ENCODE data around the gene PTGDS. TPM values are rescaled to one million over a fixed set of nuclear protein-coding genes. Genes with fewer than 3 reads are reported as not detected.

The PTGDS gene
- total RNA-seq, 1 experiment from 2014 or later = not detected

DNA sequence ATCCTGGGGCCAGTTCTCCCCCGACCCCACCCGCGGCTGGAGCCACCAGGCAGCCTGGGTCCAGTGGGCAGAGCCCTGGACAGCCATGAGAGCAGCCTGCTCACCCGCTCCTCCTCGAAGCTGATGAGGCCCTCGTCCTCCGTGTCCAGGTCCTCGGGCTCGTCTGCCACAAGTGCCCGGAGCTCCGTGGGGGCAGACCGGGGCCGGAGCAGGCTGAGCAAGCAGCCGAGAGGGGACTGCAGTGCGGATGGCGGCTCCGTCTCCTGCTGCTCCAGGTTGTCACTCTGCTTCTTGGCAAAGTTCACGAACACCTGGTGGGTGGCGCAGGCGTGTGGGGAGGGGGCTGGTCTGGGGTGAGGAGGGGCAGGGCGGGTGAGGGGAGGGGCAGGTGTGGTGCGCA, 31.0 kb downstream of the PTGDS start:
- no peak for DNase-seq (ENCODE audit: low read depth)

DNA sequence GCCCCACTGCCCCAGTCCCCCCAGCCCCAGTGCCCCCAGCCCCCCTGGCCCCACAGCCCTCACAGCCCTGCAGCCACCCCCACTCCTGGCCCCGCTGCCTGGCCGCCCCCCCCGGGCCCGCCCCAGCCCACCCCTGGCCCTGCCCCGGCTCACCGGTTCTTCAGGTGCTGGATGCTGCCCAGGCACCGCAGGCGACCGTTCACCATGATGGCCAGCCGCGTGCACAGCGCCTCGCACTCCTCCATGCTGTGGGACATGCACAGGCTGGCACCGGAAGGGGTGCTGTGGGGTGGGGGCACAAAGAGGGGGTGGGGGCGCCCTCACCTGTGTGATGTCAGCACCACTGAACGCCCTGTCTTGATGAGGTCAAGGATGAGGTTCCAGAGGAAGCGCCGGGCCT, 31.9 kb downstream of the PTGDS start:
- DNase-seq (ENCODE audit: low read depth) = no peak

DNA sequence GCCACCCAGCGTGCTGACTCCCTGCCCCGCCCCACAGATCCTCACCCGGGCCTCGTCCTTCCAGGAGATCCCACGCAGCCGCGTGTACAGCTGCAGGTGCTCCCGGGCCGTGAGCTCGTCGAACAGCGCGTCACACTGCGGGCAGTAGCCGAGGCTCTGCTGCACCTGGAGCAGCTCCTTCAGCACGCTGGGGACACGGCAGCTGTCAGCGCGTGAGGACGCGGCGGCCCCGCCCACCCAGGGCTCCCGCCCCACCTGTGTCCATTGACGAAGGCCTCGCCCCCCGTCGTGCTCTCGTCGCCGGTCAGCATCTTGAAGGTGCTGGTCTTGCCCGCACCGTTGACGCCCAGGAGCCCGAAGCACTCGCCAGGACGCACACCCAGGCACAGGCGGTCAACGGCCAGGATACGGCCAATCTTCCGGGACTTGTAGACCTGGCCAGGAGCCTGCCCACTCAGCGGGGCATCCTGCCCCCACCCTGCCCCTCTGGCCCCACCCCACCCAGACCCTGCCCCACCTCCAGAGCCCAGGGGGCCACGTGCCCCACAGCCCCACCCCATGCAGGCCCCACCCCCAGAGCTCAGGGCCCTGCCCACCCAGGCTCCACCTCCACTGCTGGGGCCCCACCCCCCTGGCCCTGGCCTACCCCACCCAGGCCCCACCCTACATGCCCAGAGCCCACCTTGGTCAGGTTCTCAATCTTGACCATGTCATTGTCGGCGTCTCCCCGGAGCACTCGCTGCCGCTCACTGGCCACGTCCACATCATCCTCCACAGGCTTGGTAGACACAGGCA, 32.8 kb downstream of the PTGDS start:
- DNase-seq (ENCODE audit: low read depth) = no peak

DNA sequence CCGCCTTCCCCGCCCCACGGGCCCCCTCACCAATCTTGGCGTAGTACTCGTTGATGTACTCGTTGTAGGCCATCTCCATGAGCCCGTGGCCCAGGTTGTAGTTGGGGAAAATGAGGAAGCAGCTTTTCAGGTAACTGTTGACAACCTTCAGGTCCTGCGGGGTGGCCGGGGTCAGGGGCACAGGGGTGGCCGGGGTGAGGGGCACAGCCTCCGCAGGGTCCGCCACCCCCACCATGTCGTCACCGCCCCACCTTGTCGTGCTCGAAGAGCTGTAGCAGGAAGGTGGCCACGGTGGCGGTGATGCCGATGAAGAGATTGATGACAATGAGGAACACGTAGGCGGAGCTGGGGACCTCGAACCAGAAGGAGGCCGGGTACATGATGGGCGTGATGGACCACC, 33.9 kb downstream of the PTGDS start:
- DNase-seq (ENCODE audit: low read depth) = no peak

DNA sequence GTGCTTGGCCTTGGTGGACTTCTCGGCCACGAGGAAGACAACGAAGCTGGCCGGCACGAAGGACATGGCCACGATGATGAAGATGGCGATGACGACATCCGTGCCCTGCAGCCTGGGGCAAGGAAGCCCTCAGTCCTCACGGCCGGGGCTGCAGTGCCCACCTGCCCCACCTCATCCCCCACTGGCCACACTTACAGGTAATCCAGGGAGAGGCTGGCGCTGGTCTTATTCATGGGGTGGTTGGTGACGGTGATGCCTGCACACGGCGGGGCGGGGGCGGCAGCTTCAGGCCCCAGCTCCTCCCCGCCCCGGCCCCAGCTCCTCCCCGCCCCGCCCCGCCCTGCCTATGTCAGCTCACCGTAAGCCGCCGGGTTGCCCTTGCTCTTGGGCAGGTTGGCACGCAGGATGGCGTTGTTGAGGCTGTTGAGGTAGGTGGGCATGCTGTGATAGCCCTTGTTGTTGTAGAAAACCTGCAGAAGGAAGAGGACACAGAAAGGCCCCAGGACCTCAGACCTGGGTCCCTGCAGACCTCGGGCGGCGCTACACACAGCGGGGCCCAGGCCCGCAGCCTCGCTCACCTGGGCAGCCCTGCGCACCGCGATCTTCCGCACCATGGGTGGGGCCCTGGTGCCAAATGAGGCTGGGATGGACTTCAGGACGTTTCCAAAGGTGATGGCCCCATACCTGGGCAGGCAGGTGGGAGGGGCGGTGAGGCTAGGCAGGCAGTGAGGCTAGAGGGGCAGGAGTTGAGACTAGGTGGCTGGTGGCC, 34.8 kb downstream of the PTGDS start:
- DNase-seq (ENCODE audit: low read depth) = no peak

DNA sequence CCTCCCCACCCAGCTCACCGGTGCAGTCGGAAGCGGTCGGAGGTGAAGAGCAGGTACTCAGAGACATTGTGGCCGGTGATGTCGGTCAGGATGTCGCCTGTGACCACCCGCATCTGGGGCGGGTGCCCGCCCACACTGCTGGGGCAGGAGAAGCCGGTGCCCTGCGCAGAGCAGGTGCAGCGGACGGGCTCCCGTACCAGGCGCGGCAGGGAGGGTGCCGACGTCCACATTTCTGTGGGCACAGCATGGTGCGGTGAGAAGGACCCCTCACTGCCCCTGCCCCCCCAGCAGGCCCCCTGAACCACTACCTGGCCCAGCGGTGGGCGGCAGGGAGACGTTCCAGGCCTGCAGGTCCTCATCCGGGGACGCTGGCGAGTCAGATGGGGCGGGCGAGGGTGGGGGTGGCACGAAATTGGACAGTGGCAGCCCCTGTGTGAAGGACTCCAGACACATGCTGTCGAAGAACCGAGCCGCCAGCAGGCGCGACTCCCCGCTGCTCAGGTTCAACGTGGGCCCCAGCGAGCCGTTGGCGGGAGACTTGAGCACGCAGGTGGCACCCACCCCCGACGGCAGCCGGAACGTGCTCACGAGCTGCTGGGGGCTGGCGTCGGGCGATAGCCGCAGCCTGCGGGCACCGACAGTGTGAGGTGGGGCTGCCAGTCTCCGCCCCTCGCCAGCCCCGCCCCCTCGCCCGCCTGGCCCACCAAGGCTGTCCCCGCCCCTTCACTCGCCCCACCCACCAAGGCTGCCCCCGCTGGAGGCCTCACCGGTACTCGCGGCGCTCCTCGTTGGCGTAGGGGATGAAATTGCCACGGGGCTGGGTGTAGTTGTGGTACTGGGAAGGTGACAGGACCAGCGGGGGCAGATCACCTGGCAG, 35.6 kb downstream of the PTGDS start:
- DNase-seq (ENCODE audit: low read depth) = no peak

DNA sequence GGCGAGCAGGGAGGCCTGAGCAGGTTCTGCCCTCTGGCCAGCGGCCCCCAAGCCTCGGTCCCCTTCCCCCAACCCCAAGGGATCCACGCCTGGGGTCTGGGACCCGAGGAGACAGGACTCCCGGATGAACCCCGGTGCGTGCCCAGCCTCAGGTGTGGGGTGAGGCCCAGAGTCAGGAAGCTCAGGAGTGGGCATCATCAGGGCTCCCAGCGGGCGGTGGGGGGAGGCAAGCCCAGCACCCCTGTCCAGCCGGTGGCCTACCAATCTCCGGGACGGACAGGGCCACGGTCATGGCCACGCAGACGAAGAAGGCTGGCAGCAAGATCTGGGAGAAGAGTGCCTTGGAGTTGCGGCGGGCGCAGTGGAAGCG, 36.3 kb downstream of the PTGDS start:
- DNase-seq (ENCODE audit: low read depth) = no peak

DNA sequence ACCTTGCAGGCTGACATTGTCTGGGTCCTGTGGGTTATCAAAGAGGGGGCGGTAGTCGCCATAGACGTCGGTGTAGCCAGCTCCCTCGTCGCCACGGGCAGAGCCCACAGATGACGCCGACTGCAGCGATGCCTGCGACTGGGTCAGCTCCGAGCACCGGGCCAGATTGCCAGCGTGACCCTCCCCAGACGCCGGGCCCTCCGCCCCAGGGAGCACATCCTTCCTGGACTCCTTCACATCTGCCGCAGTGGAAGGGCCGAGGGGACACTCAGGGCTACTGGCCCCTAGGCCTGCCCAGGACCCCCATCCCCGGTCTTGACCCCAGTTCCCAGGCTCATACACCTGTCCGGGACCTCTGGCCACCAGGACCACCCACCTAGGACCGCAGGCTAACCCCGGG, 36.9 kb downstream of the PTGDS start:
- DNase-seq (ENCODE audit: low read depth) = no peak

DNA sequence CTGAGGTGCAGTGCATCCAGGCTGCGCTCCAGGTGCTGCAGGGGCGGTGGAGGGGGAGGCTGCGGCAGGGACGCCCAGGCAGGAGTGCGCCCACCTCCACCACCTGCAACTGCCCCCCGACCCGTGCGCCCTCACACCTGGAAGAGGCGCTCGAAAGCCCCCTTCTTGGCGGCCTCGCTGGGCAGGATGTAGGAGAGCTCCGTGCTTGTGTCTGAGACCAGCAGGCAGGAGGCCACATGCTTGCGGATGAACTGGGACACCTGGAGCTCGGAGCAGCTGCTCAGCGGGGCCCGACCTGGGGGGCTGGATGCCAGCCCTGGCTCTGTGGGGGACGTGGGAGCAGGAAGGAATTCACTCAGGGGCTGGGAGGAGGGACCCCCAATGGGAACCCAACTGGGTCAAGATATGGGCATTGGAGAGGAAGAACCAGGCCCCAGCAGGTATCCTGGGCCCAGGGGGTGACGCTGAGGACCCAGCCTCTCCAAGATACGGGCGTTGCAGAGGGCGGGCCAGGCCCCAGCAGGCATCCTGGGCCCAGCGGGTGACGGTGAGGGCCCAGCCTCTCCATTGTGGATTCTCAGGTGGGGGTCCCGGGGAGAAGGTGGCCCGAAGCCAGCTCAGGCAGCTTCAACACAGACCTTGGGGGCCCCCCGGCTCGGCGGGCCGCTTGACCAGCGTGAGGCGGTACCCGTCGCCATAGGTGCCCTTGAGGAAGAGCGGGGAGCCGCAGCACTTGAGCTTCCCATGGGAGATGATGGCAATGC, 37.7 kb downstream of the PTGDS start:
- no peak for DNase-seq (ENCODE audit: low read depth)

DNA sequence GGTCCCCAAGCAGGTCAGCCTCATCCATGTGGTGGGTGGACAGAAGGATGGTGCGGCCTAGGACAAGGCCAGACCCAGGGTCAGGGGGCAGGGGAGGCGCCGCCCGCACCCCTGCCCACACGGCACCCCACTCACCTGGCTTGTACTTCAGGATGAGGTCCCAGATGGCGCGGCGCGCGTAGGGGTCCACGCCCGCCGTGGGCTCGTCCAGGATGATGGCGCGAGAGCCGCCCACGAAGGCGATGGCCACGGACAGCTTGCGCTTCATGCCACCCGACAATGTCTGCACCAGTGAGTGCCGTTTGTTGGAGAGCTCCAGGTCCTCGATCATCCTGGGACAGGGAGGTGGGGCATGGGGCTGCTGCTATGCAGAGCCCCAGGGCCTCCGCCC, 38.2 kb downstream of the PTGDS start:
- no peak for DNase-seq (ENCODE audit: low read depth)

DNA sequence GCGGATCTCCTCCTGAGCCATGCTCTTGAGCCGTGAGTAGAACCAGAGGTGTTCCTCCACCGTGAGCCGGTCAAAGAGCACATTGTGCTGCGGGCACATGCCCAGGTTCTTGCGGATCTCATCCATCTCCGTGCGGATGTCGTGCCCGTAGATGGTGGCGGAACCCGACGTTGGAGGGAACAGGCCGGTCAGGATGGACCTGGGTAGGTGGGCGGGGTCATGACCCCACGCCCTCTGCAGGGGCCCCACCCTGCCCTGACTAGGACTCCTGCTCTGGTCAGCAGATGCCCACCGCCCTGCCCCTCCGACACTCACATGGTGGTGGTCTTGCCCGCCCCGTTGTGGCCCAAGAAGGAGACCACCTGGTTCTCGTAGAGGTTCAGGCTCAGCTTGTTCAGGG, 38.7 kb downstream of the PTGDS start:
- DNase-seq (ENCODE audit: low read depth) = no peak

DNA sequence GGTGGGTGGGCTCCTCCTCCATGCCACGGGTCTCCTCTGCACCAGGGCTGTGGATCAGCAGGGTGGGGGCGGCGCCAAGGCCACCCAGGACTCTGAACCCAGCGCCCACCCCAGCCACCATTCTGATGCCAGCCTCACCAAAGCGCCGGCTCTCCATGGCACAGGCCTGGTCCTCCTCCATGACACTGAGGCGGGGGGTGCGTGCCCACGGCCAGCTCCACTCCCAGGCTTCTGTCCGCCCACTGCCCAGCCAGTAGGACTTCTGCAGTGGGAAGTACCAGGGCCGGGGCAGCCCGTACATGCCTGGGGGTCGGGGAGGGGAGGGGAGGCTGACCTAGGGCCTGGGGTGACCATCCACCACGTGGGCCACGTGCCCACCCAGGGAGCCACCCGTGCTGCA, 39.1 kb downstream of the PTGDS start:
- no peak for DNase-seq (ENCODE audit: low read depth)

DNA sequence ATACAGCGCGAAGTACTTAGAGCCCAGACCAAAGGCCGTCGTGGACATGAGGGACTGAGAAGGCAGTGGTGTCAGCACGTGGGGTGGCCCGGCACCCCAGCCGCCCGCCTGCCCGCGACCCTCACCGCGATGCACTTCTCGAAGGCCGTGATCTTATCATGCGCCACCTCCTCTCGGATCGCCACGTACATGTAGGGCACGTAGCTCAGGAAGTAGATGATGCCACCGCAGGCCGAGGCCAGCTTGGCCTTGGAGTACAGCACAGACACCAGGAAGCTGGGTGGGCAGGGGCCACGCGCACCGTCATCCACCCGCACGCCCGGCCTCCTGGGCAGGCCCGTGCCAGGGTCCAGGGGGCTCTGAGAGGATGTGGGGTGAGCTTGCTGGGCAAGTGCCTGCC, 39.8 kb downstream of the PTGDS start:
- DNase-seq (ENCODE audit: low read depth) = no peak

DNA sequence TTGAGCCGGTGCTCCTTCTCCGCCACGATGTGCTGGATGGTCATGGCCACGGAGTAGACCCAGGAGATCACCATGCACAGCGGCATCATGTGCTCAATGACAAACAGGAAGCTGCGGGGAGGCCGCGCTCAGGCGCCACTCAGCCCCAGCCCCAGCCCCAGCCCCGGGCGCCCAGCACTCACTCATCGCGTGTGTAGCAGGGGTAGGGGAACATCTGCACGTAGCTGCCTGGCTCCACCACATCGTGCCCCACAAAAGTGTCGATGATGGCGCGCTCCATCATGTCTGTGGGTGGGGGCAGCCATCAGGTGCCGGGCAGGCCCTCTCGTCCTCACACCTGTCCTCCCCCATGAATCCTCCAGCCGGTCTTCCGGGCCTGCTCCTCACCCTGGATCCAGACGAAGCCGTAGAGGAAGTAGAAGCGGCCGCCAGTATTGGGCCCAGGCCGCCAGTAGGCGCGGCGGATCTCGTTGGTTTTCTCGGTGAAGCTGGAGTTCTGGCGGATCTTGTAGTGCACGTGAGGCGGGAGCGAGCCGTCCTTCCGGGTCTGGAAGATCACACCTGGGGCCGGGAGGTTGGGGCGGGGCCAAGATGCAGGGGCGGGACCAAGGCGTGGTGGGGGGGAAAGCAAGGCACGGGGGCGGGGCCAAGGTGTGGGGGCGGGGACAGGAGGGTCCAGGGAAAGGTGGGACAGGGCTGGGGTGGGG, 40.6 kb downstream of the PTGDS start:
- no peak for DNase-seq (ENCODE audit: low read depth)

DNA sequence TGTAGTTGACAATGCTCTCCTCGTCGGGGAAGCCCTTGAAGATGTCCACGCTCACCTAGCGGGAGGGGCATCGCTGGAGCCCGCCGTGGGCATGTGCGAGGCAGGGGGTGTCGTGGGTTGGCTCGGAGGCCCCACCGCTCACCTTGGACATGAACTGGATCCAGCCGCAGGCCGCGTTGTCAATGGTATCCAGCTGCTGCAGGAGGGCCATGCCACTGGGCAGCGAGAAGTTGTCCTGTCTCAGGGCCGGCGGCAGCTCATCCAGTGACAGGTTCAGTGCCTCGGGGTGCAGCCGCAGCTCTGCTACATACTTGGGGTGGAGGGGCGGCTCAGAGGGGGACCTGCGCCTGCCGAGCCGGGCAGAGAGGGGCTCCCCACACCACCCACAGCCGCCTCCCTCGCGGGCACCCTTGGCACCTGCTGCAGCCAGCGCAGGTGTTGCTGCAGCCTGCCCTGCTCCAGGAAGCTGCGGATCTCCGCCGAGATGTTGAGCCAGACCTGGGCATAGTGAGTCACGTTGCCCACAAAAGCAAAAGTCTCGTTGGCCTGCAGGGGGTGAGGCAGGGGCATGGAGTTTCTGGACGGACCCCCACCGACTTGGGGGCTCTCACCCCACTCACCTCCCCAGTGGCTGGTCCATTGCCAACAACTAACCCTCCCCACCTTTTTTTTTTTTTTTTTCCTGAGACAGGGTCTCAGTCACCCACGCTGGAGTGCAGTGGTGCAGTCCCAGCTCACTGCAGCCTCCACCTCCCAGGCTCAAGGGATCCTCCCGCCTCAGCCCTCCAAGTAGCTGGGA, 41.7 kb downstream of the PTGDS start:
- no peak for DNase-seq (ENCODE audit: low read depth)

DNA sequence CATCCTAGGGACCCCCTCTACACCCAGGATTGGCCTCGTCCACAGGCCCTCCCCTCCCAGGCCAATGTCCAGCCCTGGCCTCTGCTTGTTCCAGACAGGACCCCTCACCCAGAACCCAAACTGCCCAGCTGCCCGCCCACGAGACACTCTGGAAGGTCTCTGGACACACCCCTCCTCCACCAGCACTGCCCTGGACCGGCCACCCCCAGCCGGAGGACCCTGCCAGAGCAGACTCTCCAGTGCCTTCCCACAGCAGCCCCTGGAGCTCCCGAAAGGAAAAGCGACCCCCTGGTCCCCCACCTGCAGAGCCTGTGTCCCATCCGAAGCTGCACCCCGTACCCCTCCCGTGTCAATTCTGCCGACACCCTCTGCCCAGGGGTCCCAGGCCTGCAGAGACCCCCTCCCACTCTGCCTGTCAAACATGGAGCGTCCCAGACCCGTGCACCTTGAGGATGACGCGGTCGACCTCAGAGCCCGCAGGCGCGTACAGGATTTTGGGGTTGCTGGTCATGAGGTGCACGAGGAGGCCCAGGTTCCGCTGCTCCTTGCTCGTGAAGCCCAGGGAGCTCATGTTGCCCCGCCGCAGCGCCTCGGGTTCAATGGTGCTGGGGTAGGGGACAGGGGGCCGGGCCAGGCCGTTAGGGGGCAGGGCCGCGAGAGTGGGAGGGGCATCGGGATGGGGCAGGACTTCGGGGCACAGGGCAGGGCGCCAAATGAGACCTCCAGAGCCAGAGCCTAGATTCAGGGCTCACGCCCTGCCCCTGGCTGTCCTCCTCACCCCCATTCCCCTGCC, 42.8 kb downstream of the PTGDS start:
- no peak for DNase-seq (ENCODE audit: low read depth)

DNA sequence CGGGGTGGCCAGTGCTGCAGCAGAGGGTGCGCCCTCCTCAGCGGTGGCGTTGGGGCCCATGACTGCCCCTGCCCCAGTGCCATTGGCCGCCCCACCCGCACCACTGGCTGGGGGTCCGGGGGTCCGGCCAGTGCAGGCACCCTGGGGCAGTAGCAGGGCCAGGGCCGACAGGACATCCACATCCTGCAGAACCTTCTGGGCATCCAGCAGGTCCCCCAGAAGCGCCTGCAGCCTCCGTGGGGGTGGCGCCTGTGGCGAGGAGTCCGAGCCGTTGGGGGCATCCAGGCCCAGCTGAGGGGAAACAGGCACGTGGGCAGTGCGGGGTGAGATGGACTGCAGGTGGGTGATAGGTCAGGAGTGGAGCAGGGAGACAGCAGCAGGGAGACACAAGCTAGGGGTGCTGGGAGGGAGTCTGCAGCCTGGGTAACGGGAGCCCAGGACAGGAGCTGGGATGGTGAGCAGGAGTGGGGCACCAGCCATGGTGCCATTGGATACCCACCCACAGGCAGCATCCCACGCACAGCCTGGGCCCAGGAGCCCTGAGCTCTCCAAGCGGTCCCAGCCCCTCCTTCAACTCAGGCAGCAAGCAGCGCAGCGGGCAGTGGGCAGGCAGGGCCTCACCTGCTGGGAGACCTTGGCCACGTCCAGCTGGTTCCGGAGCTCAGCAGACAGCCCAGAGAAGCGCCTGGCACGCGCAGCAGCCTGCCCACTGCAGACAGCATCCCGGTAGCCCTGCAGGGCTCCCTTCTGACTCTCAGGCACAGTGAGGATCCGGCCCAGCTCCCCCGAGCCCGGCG, 43.7 kb downstream of the PTGDS start:
- no peak for DNase-seq (ENCODE audit: low read depth)

DNA sequence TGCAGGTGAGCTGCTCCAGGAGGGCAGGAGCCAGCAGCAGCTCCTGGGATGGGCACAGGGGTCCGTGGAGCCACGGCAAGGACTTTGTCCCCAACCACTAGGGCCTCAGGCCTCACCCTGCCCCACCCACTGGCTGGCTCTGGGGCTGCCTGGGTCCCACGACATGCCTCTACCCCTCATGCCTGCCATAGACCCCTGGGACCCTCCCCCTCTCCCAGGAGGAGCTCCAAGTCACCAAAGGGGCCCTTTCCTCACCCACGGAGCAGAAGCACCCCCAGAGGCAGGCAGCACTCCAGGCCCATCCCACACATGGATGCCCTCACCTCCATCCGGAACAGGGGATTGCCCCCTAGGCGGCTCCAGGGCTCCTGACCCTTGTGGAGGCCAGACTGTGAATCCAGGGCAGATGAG, 44.3 kb downstream of the PTGDS start:
- DNase-seq (ENCODE audit: low read depth) = no peak
